ENCODE results near the gene RHBDD3. TPM values are rescaled to one million over a fixed set of nuclear protein-coding genes. Genes with fewer than 3 reads are reported as not detected.
"Not testable (repeated sequence)": the region's sequence is repeated elsewhere in the genome, so short reads cannot be mapped to it uniquely, and the experiment has no call there.

Gene RHBDD3
- total RNA-seq, 1 experiment from 2014 or later: 51.5 TPM

GRCh38 chr22:29244785-29245625 lies 22.8 kb downstream of the RHBDD3 start:
- intact Hi-C loops (cut with micrococcal nuclease; ENCODE audit: unreplicated experiment): loop anchor here (2.0 to 5.0 kb wide), 2 partner anchors 42 to 643 kb away; no protein-coding TSS in a partner anchor
- Mint-ChIP-seq H3K4me3 (ENCODE audit: low read depth, unreplicated experiment) (no peak overlapping the region), H3K9me3 (ENCODE audit: low read depth, unreplicated experiment) (peaks cover 2% of the 10 kb centered on the region), H3K4me1 (ENCODE audit: low read depth, unreplicated experiment) (peaks cover 9% of the 10 kb centered on the region), H3K36me3 (ENCODE audit: insufficient read depth, unreplicated experiment) (no peaks in the 10 kb centered on the region), H3K27ac (ENCODE audit: unreplicated experiment) (no peak overlapping the region), H3K27me3 (ENCODE audit: unreplicated experiment) (peaks cover 42% of the 10 kb centered on the region)
- TF ChIP-seq CTCF (IDR thresholded peaks at IDR 0.05; ENCODE audit: unreplicated experiment): no peak
- DNase-seq: no peak
- CTCF ChIA-PET: interaction anchor here (0.6 to 2.0 kb wide), 8 partner anchors 19 to 1193 kb away, joined by 3 to 6 read pairs (median 4); partner anchors contain the start of gene EMID1
- BruUV-seq (replicated peaks): no TSS peak

GRCh38 chr22:29243874-29244446 lies 23.8 kb downstream of the RHBDD3 start:
- intact Hi-C loops (cut with micrococcal nuclease; ENCODE audit: unreplicated experiment): loop anchor here (2.0 kb wide), 1 partner anchor 41 kb away; no protein-coding TSS in a partner anchor
- TF ChIP-seq CTCF (IDR thresholded peaks at IDR 0.05; ENCODE audit: unreplicated experiment): no peak
- peaks cover 42% of the 10 kb centered on the region for H3K27me3 Mint-ChIP-seq (ENCODE audit: unreplicated experiment)
- no peak for DNase-seq
- no peak overlapping the region for H3K27ac Mint-ChIP-seq (ENCODE audit: unreplicated experiment)
- CTCF ChIA-PET: interaction anchor here (2.0 kb wide), 1 partner anchor 644 kb away, joined by 6 read pairs; no protein-coding TSS in a partner anchor
- no peaks in the 10 kb centered on the region for H3K36me3 Mint-ChIP-seq (ENCODE audit: insufficient read depth, unreplicated experiment)
- BruUV-seq (replicated peaks): no TSS peak
- H3K9me3 Mint-ChIP-seq (ENCODE audit: low read depth, unreplicated experiment): peaks cover 5% of the 10 kb centered on the region
- no peak overlapping the region for H3K4me3 Mint-ChIP-seq (ENCODE audit: low read depth, unreplicated experiment)
- H3K4me1 Mint-ChIP-seq (ENCODE audit: low read depth, unreplicated experiment): peaks cover 9% of the 10 kb centered on the region

- H3K4me1 Mint-ChIP-seq (ENCODE audit: low read depth, unreplicated experiment); DNase-seq; H3K27ac Mint-ChIP-seq (ENCODE audit: unreplicated experiment); BruUV-seq (replicated peaks); intact Hi-C loops (cut with micrococcal nuclease; ENCODE audit: unreplicated experiment); H3K36me3 Mint-ChIP-seq (ENCODE audit: insufficient read depth, unreplicated experiment); H3K9me3 Mint-ChIP-seq (ENCODE audit: low read depth, unreplicated experiment); H3K4me3 Mint-ChIP-seq (ENCODE audit: low read depth, unreplicated experiment); CTCF ChIA-PET: not testable (repeated sequence)
- H3K27me3 Mint-ChIP-seq (ENCODE audit: unreplicated experiment): peaks cover 29% of the 10 kb centered on the region
Observed at GRCh38 chr22:29240481-29240880, 27.3 kb downstream of the RHBDD3 start.

GRCh38 chr22:29233277-29233877 lies 34.4 kb downstream of the RHBDD3 start:
- CTCF ChIA-PET: no interaction called here
- Mint-ChIP-seq H3K9me3 (ENCODE audit: low read depth, unreplicated experiment) (peaks cover 3% of the 10 kb centered on the region), H3K4me3 (ENCODE audit: low read depth, unreplicated experiment) (no peak overlapping the region), H3K27me3 (ENCODE audit: unreplicated experiment) (peaks cover 35% of the 10 kb centered on the region), H3K4me1 (ENCODE audit: low read depth, unreplicated experiment) (no peaks in the 10 kb centered on the region), H3K36me3 (ENCODE audit: insufficient read depth, unreplicated experiment) (no peaks in the 10 kb centered on the region), H3K27ac (ENCODE audit: unreplicated experiment) (no peak overlapping the region)
- intact Hi-C loops (cut with micrococcal nuclease; ENCODE audit: unreplicated experiment): no loop called here
- no TSS peak for BruUV-seq (replicated peaks)
- DNase-seq: no peak
- no peak for TF ChIP-seq CTCF (IDR thresholded peaks at IDR 0.05; ENCODE audit: unreplicated experiment)
